HEK293 (cell line): ENCODE measurements around the gene OR6P1.

Experiments used
- CTCF ChIA-PET: fragments of 350-600 bp; formaldehyde crosslinking; extraction: SDS; loops from one replicate; lab custom pipeline; 2021; ENCODE audit warnings: antibody characterized with exemption; lab: Yijun Ruan, JAX
- POLR2A ChIA-PET: fragments of 300-600 bp; formaldehyde crosslinking; extraction: SDS; loops from one replicate; lab custom pipeline; 2020; ENCODE audit warnings: antibody characterized with exemption, inconsistent platforms; lab: Yijun Ruan, JAX
- H3K27ac ChIP-seq: fragments of 200-500 bp; sonication (Bioruptor generic); 2 replicates; pipeline ENCODE4 v1.5.1; 2014; ENCODE audit warnings: low read depth, low read length, control low read depth, inconsistent platforms; ENCODE audit errors: extremely low read depth
- H3K36me3 ChIP-seq, 2 experiments: fragments of 200-500 bp in 1 of 2; sonication (Bioruptor generic) in 1 of 2; 1 replicate in 1 of 2; 2 replicates in 1 of 2; pipeline ENCODE4 v1.5.1; 2014 to 2017; ENCODE audit warnings: inconsistent platforms in 2 of 2, low read length in 2 of 2; ENCODE audit not compliant: control insufficient read depth in 2 of 2, insufficient read depth in 1 of 2
- H3K4me1 ChIP-seq: fragments of 200-500 bp; sonication (Bioruptor generic); 2 replicates; pipeline ENCODE4 v1.5.1; 2014; ENCODE audit warnings: mild to moderate bottlenecking, low read length, inconsistent platforms; ENCODE audit not compliant: control insufficient read depth, insufficient read depth
- H3K4me3 ChIP-seq: 2 replicates; pipeline ENCODE4 v1.5.1; 2011; ENCODE audit warnings: low read depth, mild to moderate bottlenecking, control low read depth, low read length, moderate library complexity
- H3K9me3 ChIP-seq: fragments of 200-500 bp; sonication (Bioruptor generic); 2 replicates; pipeline ENCODE4 v1.5.1; 2014; ENCODE audit warnings: low read depth, low read length, inconsistent platforms; ENCODE audit not compliant: control insufficient read depth, insufficient read depth
- EGR2 ChIP-seq: fragments of 450-650 bp; formaldehyde crosslinking; IDR thresholded peaks from 2 replicates; pipeline ENCODE4 v1.5.1; 2016; ENCODE audit warnings: low read depth, missing biosample characterization, missing genetic modification characterization
- GLIS2 ChIP-seq: fragments of 450-650 bp; formaldehyde crosslinking; IDR thresholded peaks from 2 replicates; pipeline ENCODE4 v1.5.1; 2016; ENCODE audit warnings: missing biosample characterization, missing genetic modification characterization
- OSR2 ChIP-seq: fragments of 450-650 bp; formaldehyde crosslinking; IDR thresholded peaks from 2 replicates; pipeline ENCODE4 v1.5.1; 2016; ENCODE audit warnings: missing biosample characterization, missing genetic modification characterization
- PRDM1 ChIP-seq: fragments of 450-650 bp; formaldehyde crosslinking; IDR thresholded peaks from 2 replicates; pipeline ENCODE4; 2016; ENCODE audit warnings: missing biosample characterization, missing genetic modification characterization
- SALL2 ChIP-seq: fragments of 450-650 bp; formaldehyde crosslinking; IDR thresholded peaks from 2 replicates; pipeline ENCODE4 v1.5.0; 2017; ENCODE audit warnings: missing biosample characterization, mild to moderate bottlenecking, missing genetic modification characterization, borderline replicate concordance
- ZBTB48 ChIP-seq: fragments of 450-650 bp; formaldehyde crosslinking; IDR thresholded peaks from 2 replicates; pipeline ENCODE4 v1.5.1; 2016; ENCODE audit warnings: missing biosample characterization, missing genetic modification characterization
- ZEB2 ChIP-seq: fragments of 450-650 bp; formaldehyde crosslinking; IDR thresholded peaks from 2 replicates; pipeline ENCODE4 v1.5.1; 2016; ENCODE audit warnings: missing biosample characterization, missing genetic modification characterization
- ZNF146 ChIP-seq: fragments of 450-650 bp; formaldehyde crosslinking; IDR thresholded peaks from 2 replicates; pipeline ENCODE4 v1.5.1; 2016; ENCODE audit warnings: missing biosample characterization, missing genetic modification characterization
- ZNF2 ChIP-seq: fragments of 450-650 bp; formaldehyde crosslinking; IDR thresholded peaks from 2 replicates; pipeline ENCODE4 v1.5.1; 2016; ENCODE audit warnings: missing biosample characterization, missing genetic modification characterization
- ZNF311 ChIP-seq: fragments of 450-650 bp; formaldehyde crosslinking; IDR thresholded peaks from 2 replicates; pipeline ENCODE4 v1.5.1; 2017; ENCODE audit warnings: missing biosample characterization, missing genetic modification characterization, borderline replicate concordance
- ZNF341 ChIP-seq: fragments of 450-650 bp; formaldehyde crosslinking; IDR thresholded peaks from 2 replicates; pipeline ENCODE4; 2016; ENCODE audit warnings: low read depth, missing biosample characterization, missing genetic modification characterization
- ZNF350 ChIP-seq: fragments of 450-650 bp; formaldehyde crosslinking; IDR thresholded peaks from 2 replicates; pipeline ENCODE4 v1.5.0; 2017; ENCODE audit warnings: missing biosample characterization, mild to moderate bottlenecking, missing genetic modification characterization
- ZNF366 ChIP-seq: fragments of 450-650 bp; formaldehyde crosslinking; conservative IDR thresholded peaks from 2 replicates; pipeline ENCODE4 v1.5.1; 2016; ENCODE audit warnings: missing biosample characterization, missing genetic modification characterization
- ZNF391 ChIP-seq: fragments of 450-650 bp; formaldehyde crosslinking; IDR thresholded peaks from 2 replicates; pipeline ENCODE4 v1.5.1; 2016; ENCODE audit warnings: low read depth, missing biosample characterization, missing genetic modification characterization, borderline replicate concordance
- ZNF530 ChIP-seq: fragments of 450-650 bp; formaldehyde crosslinking; IDR thresholded peaks from 2 replicates; pipeline ENCODE4 v1.5.1; 2016; ENCODE audit warnings: low read depth, missing biosample characterization, missing genetic modification characterization
- ZNF544 ChIP-seq: fragments of 450-650 bp; formaldehyde crosslinking; IDR thresholded peaks from 2 replicates; pipeline ENCODE4 v1.5.0; 2017; ENCODE audit warnings: missing biosample characterization, missing genetic modification characterization
- ZNF596 ChIP-seq: fragments of 450-650 bp; IDR thresholded peaks from 2 replicates; pipeline ENCODE4 v1.5.0; 2018; ENCODE audit warnings: missing biosample characterization, mild to moderate bottlenecking, missing genetic modification characterization, moderate library complexity
- ZNF600 ChIP-seq: fragments of 450-650 bp; formaldehyde crosslinking; IDR thresholded peaks from 2 replicates; pipeline ENCODE4 v1.5.1; 2016; ENCODE audit warnings: missing biosample characterization, missing genetic modification characterization
- ZNF626 ChIP-seq: fragments of 450-650 bp; sonication (Bioruptor Pico); formaldehyde crosslinking; IDR thresholded peaks from 2 replicates; pipeline ENCODE4 v1.5.1; 2018; ENCODE audit warnings: missing biosample characterization, missing genetic modification characterization, inconsistent platforms
- ZNF747 ChIP-seq: fragments of 450-650 bp; formaldehyde crosslinking; IDR thresholded peaks from 2 replicates; pipeline ENCODE4 v1.5.1; 2016; ENCODE audit warnings: missing biosample characterization, missing genetic modification characterization
- ZNF776 ChIP-seq: fragments of 450-650 bp; formaldehyde crosslinking; IDR thresholded peaks from 2 replicates; pipeline ENCODE4 v1.5.0; 2017; ENCODE audit warnings: missing biosample characterization, missing genetic modification characterization, borderline replicate concordance
- TF ChIP-seq, protein P1 (sequence below): fragments of 450-650 bp; formaldehyde crosslinking; IDR thresholded peaks from 2 replicates; pipeline ENCODE4 v1.5.1; 2016; ENCODE audit warnings: missing biosample characterization, missing genetic modification characterization, low read depth
- TF ChIP-seq, protein P2 (sequence below): fragments of 450-650 bp; formaldehyde crosslinking; IDR thresholded peaks from 2 replicates; pipeline ENCODE4 v1.5.1; 2016; ENCODE audit warnings: missing biosample characterization, missing genetic modification characterization
- TF ChIP-seq, protein P3 (sequence below): fragments of 450-650 bp; formaldehyde crosslinking; IDR thresholded peaks from 2 replicates; pipeline ENCODE4 v1.5.1; 2016; ENCODE audit warnings: missing biosample characterization, missing genetic modification characterization

Gene OR6P1, protein sequence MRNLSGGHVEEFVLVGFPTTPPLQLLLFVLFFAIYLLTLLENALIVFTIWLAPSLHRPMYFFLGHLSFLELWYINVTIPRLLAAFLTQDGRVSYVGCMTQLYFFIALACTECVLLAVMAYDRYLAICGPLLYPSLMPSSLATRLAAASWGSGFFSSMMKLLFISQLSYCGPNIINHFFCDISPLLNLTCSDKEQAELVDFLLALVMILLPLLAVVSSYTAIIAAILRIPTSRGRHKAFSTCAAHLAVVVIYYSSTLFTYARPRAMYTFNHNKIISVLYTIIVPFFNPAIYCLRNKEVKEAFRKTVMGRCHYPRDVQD

DNA sequence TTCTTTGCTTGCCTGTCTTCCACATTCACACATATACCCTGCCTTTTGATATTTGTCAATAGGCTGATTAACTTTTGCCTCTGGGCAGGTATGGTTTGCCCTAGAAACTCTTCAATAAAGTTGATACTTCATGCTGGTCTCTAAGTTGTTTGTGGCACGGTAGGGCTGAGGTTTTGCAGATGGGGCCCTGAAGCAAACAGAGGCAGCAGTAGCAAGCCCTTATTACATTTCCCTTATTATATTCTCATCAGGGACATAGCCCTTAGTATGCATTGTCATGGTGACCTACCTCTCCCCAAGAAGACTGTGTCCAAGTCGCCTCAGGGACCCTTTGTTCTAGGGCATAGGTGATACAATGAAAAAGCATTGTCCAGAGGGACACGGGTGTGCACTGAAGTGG, at the start of gene OR6P1:
Gene OR6P1 (minus strand): TSS at position 101 of the 400 bp plus-strand sequence. CDS start 6,976 bp downstream, outside the sequence.
- H3K4me1 ChIP-seq = no peaks in the 10 kb centered on the region
- CTCF ChIA-PET = no interaction called here
- no peak for TF ChIP-seq ZNF626 (tag by site-specific recombination)
- no peak for TF ChIP-seq ZNF146 (tag by site-specific recombination)
- no peak for TF ChIP-seq ZNF596 (tag by site-specific recombination)
- TF ChIP-seq ZNF366 (tag by site-specific recombination) = no peak
- TF ChIP-seq ZEB2 (tag by site-specific recombination) = no peak
- no peak for TF ChIP-seq ZNF311 (tag by site-specific recombination)
- TF ChIP-seq, protein P1, sequence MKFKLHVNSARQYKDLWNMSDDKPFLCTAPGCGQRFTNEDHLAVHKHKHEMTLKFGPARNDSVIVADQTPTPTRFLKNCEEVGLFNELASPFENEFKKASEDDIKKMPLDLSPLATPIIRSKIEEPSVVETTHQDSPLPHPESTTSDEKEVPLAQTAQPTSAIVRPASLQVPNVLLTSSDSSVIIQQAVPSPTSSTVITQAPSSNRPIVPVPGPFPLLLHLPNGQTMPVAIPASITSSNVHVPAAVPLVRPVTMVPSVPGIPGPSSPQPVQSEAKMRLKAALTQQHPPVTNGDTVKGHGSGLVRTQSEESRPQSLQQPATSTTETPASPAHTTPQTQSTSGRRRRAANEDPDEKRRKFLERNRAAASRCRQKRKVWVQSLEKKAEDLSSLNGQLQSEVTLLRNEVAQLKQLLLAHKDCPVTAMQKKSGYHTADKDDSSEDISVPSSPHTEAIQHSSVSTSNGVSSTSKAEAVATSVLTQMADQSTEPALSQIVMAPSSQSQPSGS (tag by site-specific recombination) = no peak
- no peak for TF ChIP-seq ZNF776 (tag by site-specific recombination)
- H3K36me3 ChIP-seq = no peaks in the 10 kb centered on the region
- H3K9me3 ChIP-seq = no peaks in the 10 kb centered on the region
- H3K27ac ChIP-seq = no peak within 1 kb of the TSS
- POLR2A ChIA-PET = no interaction called here
- no peak within 1 kb of the TSS for H3K4me3 ChIP-seq

DNA sequence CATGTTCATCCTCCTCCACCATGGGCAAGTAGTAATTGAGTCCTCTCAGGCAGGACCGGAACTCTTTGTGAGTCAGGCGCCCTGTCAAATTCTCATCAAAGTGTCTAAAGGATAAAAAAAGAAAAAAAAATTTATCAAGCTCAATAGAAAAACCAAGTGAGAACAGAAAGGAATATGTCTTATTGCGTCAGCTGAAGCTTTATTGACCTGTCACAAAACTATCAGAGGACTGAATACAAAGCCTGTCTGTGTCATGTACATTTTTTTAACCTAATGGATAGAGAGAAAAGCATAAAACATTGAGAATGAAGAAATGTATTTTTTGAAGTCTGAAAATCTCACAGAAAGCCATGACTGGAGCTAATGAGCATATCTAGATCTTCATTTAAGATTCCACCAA, 43.4 kb upstream of the OR6P1 start:
- Histone ChIP-seq H3K4me3 (no peak overlapping the region), H3K27ac (no peak overlapping the region), H3K36me3 (no peaks in the 10 kb centered on the region), H3K9me3 (no peaks in the 10 kb centered on the region), H3K4me1 (no peaks in the 10 kb centered on the region)
- ChIA-PET CTCF (no interaction called here), POLR2A (no interaction called here)
- no peak for TF ChIP-seq EGR2
- no peak for TF ChIP-seq ZNF350 (tag by site-specific recombination)
- TF ChIP-seq, protein P2, sequence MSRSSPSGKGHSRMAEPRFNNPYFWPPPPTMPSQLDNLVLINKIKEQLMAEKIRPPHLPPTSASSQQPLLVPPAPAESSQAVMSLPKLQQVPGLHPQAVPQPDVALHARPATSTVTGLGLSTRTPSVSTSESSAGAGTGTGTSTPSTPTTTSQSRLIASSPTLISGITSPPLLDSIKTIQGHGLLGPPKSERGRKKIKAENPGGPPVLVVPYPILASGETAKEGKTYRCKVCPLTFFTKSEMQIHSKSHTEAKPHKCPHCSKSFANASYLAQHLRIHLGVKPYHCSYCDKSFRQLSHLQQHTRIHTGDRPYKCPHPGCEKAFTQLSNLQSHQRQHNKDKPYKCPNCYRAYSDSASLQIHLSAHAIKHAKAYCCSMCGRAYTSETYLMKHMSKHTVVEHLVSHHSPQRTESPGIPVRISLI (tag by site-specific recombination) = no peak
- no peak for TF ChIP-seq OSR2
- no peak for TF ChIP-seq ZNF747 (tag by site-specific recombination)
- TF ChIP-seq ZNF391 (tag by site-specific recombination) = no peak

DNA sequence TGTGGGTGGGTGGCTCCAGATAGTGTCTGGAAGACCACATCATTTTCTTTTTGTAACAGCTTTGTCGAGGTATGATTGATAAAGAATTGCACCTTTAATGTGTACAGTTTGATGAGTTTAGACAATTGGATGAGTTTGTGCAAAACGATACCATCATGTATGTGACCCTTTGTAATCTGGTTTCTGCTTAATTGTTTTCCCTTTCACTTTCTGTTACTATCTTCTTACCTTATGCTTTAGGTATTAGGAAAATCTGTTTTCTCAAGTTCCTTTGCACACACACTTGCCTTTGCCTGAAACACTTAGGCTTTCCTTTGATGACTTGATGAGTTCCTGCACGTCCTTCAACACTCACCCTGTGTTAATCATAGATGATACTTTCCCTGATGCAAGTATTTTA, 41.5 kb upstream of the OR6P1 start:
- Histone ChIP-seq H3K4me3 (no peak overlapping the region), H3K36me3 (no peaks in the 10 kb centered on the region), H3K4me1 (no peaks in the 10 kb centered on the region), H3K27ac (no peak overlapping the region), H3K9me3 (no peaks in the 10 kb centered on the region)
- POLR2A ChIA-PET = no interaction called here
- TF ChIP-seq ZNF544 (tag by site-specific recombination) (no peak), ZNF530 (tag by site-specific recombination) (no peak), ZNF600 (no peak), ZBTB48 (tag by site-specific recombination) (no peak), ZNF341 (tag by site-specific recombination) (no peak), SALL2 (tag by site-specific recombination) (no peak), ZNF2 (tag by site-specific recombination) (no peak), PRDM1 (tag by site-specific recombination) (no peak), GLIS2 (tag by site-specific recombination) (no peak)
- TF ChIP-seq, protein P3, sequence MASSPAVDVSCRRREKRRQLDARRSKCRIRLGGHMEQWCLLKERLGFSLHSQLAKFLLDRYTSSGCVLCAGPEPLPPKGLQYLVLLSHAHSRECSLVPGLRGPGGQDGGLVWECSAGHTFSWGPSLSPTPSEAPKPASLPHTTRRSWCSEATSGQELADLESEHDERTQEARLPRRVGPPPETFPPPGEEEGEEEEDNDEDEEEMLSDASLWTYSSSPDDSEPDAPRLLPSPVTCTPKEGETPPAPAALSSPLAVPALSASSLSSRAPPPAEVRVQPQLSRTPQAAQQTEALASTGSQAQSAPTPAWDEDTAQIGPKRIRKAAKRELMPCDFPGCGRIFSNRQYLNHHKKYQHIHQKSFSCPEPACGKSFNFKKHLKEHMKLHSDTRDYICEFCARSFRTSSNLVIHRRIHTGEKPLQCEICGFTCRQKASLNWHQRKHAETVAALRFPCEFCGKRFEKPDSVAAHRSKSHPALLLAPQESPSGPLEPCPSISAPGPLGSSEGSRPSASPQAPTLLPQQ (tag by site-specific recombination) = no peak
- CTCF ChIA-PET = no interaction called here
